NCI-H2196 treated with DMSO at 0.1 percent for 48 hours (cell line): Measurements from ENCODE around the gene IQSEC1.

Source experiments
- DNase-seq: peaks from one replicate; lab custom pipeline; 2025; ENCODE audit not compliant: unreplicated experiment; lab: John Stamatoyannopoulos, UW

IQSEC1 gene

GRCh38 chr3:13005301-13005700 lies 67.9 kb downstream of the IQSEC1 start:
- no peak for DNase-seq

DNA sequence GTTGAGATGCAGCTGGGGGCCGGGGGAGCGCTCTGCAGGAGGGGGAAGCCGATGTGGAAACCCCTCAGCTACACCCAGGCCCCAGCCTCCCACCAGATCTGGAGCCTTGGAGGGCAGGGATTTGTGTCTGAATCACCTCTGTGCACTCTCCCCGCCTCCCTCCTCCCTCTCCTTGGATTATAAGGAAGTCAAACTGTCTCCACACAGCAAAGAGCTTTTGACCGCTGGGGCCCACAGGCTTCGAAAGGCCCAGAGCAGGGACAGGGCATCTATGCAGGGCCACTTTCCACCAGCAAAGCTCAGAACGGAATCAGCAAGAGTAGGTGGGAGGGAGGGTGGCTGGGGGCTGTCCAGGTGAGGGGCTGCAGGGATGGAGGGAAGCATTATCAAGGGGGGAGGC lies 68.9 kb downstream of the IQSEC1 start:
- no peak for DNase-seq

DNA sequence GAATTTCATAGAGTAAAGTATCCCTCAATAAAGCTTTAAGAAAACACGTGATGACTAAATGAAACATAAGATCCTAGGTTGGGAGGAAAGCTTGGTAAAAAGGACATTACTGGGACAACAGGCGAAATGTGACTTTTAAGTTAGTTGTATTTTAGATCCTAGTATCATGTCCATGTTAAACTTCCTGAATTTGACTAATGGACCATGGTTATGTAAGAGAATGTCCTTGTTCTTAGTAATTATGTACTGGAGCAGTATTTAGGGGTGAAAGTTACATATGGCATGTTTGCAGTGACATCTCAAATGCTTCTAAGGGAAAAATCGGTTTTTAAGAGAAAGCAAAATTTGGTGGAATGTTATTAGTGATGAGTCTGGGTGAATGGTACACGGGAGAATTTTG lies 69.6 kb downstream of the IQSEC1 start:
- no peak for DNase-seq

DNA sequence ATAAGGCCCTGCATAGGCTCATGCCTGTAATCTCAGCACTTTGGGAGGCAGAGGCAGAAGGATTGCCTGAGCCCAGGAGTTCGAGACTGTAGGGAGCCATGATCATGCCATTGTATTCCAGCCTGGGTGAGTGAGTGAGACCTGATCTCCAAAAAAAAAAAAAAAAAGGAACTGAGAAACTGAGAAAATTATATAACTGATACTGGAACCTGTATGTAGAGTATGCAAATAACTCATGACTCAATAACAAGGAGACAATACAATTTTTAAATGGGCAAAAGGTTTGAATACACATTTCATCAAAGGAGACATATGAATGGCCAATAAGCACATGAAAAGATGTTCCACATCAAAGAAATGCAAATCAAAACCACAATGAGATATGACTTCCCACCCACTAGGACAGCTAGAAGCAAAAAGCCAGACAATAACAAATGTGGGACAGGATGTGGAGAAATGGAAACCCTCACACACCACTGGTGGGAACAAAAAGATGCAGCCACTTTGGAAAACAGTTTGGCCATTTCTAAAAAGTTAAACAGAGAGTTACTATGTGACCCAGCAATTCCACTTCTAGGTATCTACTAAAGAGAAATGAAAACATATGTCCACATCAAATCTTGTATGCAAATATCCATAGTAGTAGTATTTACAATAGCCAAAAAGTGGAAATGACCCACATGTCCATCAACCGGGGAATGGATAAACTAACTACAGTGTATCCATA lies 70.7 kb downstream of the IQSEC1 start:
- no peak for DNase-seq

DNA sequence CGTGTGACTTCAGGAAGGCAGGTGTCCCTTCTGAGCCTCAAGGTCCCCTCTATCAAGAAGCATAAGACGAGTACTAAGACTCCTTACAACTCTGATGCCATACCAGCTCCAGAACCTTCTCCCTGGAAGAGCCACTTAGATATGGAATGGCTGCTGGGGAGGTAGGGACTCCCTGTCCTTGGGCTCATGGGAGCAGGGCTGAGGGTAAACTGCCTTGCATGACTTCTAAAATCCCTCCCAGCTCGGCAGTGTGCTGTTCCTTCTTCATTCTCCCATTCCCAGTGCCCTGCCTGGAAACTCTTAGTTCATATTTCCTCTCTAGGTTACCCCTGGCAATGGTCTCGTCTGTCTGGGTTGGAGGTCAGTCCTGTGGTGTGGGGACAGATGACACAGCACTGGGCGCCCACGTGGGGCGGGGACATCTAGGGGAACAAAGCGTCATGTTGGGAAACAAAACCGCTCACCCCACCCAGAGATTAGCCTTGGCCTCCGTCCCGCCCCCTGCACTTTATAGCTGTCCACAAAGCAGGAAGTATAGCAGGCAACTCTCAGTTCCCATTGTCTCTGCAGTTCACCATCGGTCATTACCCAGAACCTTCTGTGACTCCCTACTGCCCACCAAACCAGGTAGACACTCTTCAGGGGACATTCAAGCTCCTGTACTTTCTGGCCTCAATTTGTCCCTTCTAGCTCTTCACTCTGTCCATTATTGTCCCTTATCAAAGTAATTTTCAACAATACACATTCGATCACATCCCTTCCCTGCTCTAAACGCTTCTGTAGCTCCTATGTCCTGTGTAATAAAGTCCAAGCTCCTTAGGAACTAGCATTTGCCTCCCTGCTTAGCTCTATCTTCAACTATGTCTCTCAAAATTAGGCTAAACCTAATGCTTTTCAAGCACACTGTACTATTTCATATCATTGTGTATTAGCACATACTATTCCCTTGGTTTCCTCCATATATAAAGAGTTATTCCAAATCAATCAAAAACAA lies 73.8 kb downstream of the IQSEC1 start:
- DNase-seq: no peak

DNA sequence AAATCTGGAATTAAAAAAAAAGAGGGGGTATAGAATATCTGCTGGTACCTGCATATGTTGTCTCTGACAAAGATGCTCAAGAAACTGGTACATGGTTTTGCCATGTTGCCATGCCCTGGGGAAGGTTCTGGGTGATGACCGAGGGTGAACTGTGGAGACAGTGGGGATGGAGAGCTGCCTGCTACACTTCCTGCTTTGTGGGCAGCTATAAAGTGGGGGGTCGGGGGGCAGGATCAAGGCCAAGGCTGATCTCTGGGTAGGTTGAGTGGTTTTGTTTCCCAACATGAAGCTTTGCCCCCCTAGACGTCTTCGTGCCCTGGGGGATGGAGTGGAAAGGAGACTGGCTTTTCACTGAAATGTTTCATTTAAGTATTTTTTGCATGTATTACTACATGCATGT lies 74.6 kb downstream of the IQSEC1 start:
- no peak for DNase-seq

DNA sequence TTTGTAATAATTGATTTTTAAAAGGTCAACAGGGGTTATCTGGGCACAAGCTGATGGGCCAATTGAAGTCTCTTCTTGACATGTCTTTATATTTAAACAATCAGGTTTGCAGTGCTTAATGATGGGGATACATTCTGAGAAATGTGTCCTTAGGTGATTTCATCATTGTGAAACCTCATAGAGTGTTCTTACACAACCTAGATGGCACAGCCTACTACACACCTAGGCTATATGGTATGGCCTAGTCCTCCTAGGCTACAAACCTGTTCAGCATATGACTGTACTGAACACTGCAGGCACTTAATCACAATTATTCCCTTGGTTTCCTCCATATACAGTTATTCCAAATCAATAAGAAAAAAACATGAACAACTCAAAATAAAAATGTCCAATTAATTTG lies 75.8 kb downstream of the IQSEC1 start:
- DNase-seq: no peak

GRCh38 chr3:12996181-12996506 lies 77.1 kb downstream of the IQSEC1 start:
- DNase-seq: no peak

DNA sequence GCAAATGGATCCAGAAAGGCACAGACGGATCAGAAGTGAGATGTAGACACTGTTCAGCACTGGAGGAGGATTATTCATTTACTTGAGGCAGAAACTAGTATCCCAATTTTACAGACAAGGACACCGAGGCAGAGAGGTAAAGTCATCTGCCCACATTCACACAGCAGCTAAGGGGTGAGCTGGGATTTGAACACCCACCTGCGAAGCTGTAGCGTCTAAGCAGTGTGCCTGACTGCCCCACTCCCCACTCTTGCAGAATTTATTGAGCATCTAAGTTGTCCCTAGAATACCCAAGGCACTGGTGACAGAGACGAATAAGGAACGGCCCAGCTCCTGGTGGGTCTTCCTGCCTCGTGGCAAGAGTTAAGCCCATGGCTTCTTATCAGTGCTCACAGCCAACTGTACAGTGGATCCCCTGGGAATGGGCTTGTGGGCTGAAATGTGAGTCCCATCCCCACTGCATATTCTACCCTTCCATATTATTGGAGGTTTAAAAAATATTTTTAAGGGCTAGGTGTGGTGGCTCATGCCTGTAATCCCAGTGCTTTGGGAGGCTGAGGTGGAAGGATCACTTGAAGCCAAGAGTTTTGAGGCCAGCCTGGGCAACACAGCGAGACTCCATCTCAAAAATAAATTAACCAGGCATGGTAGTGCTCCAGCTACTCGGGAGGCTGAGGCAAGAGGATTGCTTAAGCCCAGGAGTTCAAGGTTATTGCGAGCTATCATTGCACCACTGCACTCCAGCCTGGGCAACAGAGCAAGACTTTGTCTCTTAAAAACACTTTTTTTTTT lies 77.6 kb downstream of the IQSEC1 start:
- DNase-seq: no peak

GRCh38 chr3:12994607-12995388 lies 78.4 kb downstream of the IQSEC1 start:
- peak; percentile 42 for DNase-seq

DNA sequence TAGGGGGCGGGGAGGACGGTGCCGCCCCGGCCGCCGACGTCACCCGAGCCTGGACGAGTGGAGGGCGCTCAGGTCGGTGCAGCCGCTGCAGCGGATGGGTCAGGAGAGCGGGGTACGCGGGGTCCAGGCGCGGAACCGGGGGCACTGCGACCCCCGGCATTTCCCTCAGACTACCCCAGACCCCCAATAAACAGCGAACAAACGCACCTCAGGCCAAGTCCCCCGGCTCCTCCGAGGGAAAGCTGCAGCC lies 78.9 kb downstream of the IQSEC1 start:
- DNase-seq: no peak

DNA sequence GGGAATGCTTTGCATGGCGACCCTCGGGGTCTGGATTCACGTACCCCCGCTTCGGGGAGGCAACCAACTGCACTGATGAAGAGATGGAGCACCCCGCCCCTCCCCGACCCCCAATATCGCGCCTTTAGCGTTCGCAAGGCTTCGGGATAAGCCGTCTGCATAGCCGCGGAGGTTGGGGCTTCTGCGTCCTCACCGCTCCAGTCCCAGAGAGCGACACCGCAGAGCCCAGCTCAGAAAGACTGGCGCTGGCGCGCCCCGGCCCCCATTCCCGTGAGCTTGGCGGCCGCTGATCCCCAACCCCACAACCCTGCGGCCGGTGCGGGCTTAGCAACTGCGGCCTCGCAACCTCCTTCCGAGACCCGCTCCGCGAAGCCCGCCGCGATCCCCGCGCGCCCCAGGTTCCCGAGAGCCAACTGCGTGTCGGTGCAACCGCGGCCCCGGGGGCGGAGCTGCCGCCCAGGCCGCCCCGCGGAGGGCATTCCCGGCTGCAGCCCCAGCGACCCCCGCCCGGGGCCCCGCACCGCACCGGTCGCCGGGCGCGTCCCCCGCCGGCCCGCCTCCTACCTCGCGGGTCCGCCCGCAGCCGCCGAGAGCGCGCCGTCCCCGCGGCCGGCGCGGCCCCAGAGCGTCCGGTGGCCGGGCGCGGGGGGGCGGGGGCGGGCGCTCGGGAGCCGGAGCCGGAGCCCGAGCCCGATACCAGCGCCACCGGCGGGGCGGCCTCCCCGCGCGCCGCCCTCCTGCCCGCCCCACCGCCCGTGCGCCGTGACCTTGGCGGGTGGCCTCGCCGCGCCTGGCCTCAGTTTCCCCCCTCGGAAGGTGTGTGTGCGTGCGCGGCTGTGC lies 79.5 kb downstream of the IQSEC1 start:
- no peak for DNase-seq

DNA sequence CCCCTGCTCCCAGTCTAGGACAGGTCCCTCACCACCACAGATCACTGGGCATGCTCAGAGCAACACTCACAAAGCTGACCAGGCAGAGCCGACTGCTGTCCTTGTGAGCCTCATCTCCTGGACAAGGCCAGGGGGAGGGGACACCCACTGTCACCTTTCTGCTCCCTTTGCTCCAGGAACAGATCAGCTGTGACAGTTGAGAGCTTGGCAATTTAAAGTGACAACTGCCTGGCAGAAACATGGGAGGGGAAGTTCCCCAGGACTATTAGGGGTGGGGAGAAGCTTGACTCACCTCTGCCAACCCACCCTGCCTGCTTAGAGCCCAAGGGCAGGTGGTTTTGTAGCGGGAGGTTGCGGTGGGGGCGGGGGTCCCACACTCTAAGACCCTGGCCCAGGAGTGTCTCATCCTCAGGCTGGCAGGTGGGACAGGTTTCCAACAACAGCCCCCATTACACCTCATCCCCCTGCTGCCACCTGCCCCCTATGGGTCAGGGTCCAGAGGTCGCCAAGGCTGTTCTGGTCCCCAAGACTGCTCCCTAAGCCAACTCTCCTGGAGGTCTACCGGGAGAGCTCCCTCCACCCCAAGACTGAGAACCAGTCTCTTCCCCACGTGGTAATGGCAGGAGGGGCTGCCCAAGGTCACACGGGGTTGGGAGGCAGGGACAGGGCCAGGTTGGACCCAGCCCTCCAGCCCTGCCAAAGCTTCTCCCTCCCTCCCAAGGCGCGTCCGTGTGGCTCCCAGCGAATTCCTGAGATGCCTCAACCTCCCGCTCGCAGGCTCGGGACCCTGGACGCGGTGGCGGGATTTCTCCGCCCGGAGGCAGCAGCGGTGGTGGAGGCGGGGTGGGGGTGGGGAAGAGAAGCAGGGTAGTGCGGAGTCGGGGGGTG lies 80.4 kb downstream of the IQSEC1 start:
- DNase-seq: no peak

GRCh38 chr3:12991861-12992281 lies 81.4 kb downstream of the IQSEC1 start:
- no peak for DNase-seq

DNA sequence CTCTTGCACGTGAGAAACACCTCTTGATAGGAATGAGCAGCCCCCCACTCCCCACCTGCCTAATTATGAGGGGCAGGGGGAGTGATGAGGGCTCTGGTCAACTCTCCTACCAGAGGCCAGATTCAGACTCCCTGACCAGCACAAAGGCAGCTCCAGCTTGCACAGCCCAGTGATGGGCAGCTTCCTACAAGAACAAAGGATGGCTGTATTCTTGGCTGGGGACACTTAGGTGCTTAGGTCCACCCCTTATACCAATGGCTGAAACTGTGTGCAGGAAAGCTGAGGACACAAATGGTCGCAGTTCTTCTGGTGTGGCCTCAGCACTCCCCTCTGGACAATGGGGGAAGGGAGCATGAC lies 81.8 kb downstream of the IQSEC1 start:
- DNase-seq: no peak

- DNase-seq: no peak
These were observed 82.3 kb downstream of the IQSEC1 start for GRCh38 chr3:12990781-12991480.

DNA sequence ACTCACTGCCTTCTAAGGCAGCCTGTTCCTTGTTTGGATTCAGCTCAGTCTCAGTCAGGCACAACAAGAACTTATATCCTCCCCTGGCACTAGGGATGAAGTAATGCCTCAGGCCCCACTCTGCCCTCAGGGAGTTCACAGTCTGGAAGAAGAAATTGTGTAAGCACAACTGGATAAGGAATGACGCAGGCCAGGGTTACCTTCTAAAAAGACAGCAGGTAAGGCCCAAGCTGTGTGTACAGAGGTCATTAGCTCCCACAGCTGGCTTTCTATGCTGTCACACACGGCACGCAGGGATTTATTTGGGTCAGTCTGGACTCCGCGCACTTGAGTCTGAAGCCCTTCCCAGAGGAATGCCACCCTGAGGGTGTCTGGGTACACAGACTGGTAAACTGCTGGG lies 82.9 kb downstream of the IQSEC1 start:
- no peak for DNase-seq

DNA sequence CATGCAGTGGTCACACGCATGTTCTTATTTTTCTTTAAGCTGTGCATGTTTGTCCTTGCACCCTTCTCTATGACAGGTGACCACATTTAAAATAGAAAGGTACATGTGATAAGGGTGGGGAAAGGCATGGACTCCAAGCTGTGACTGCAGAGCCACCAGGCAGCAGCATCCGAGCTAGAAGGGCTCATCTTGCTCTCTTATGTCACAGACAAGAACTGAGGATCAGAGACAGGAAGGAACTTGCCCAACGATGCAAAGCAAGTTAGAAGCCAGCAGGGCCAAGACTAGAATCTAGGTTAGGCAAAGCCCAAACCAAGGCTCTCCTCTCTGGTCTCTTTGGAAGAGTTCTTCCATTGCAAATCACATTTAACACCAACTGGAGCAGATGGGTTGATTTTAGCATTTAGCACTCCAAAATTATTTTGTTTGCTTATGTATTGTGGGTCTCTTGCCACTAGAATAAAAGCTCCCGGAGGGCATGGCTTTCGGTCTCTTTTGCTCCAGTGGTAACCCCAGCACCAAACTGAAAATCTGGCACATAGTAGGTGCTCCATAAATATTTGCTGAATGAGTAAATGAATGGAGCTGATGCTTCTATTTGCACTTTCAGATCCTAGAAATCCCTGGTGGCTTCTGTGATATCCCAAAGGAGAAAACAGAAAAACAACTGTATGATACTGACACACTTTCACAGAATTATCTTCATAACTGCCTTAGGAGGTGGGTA lies 84.3 kb downstream of the IQSEC1 start:
- DNase-seq: no peak
